Transverse colon (tissue), 4 donors: ENCODE measurements around the gene GABRP.

Experiments
- EP300 ChIP-seq: sonication (generic); formaldehyde crosslinking; IDR thresholded peaks from one replicate; pipeline ENCODE4 v1.6.1; 2017; ENCODE audit warnings: antibody characterized with exemption, low read depth
- POLR2A ChIP-seq: fragments of 450-650 bp; IDR thresholded peaks from one replicate; pipeline ENCODE4 v1.6.1; 2016; ENCODE audit warnings: antibody characterized with exemption, mild to moderate bottlenecking, moderate library complexity
- POLR2AphosphoS5 ChIP-seq, 3 donors: sonication (generic); formaldehyde crosslinking; IDR thresholded peaks; one replicate each; pipeline ENCODE4 v1.6.1; 2016; ENCODE audit warnings: antibody characterized with exemption in 3 of 3
- TF ChIP-seq, protein P1 (sequence below), 5 experiments: fragments of 200-600 bp in 3 of 5; fragments of 450-650 bp in 2 of 5; sonication (generic) in 3 of 5; IDR thresholded peaks; 1 replicate in 2 of 5; 2 replicates in 3 of 5; pipeline ENCODE4 v1.5.1; 2016 to 2017; ENCODE audit warnings: antibody characterized with exemption in 5 of 5, inconsistent platforms in 3 of 5, mild to moderate bottlenecking in 2 of 5, moderate library complexity in 1 of 5

DNA sequence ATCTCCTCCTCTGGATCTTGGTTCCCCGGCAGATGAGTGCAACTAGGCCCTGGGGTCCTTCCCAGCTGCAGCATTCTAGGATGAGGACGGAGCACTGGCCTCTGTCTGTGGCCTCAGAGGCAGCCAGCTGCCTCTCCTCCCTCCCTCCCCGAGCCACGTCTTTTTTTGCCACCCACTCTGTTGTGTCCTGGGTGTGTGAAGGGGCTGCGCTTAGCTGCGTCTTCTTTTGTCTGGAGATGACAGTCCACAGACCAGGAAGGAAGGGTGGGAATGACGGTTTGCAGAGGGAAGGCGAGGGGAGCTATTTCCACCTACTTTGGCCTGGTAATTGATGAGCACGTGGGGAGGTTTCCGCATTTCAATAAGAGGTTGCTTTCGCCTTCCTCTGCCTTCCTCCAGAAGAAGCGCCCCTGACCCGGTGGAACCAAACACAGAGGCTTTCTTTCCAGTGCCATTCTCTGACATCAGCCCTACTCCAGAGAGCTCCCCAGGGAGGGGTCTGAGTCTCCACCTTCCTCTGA lies 34.5 kb upstream of the GABRP start:
- TF ChIP-seq, protein P1, sequence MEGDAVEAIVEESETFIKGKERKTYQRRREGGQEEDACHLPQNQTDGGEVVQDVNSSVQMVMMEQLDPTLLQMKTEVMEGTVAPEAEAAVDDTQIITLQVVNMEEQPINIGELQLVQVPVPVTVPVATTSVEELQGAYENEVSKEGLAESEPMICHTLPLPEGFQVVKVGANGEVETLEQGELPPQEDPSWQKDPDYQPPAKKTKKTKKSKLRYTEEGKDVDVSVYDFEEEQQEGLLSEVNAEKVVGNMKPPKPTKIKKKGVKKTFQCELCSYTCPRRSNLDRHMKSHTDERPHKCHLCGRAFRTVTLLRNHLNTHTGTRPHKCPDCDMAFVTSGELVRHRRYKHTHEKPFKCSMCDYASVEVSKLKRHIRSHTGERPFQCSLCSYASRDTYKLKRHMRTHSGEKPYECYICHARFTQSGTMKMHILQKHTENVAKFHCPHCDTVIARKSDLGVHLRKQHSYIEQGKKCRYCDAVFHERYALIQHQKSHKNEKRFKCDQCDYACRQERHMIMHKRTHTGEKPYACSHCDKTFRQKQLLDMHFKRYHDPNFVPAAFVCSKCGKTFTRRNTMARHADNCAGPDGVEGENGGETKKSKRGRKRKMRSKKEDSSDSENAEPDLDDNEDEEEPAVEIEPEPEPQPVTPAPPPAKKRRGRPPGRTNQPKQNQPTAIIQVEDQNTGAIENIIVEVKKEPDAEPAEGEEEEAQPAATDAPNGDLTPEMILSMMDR (IDR thresholded peaks at IDR 0.05), result no peak
- TF ChIP-seq POLR2A (no peak), POLR2AphosphoS5 (IDR thresholded peaks at IDR 0.05) (no peak), EP300 (no peak)
